GM12878 (cell line): Measurements from ENCODE around the gene LPIN2. TPM values are rescaled to one million over a fixed set of nuclear protein-coding genes. Genes with fewer than 3 reads are reported as not detected.

Experiments used
- ATAC-seq: fragments of 200-7000 bp; cut with Tn5 transposase; 3 replicates; pipeline ENCODE4 v1.9.1; 2020; ENCODE audit warnings: mild to moderate bottlenecking, moderate library complexity
- BruUV-seq: library from RNA; stranded (reverse); fragments of 400-500 nt; replicated peaks from 2 replicates; lab custom pipeline; 2021; lab: Mats Ljungman, UMichigan
- CTCF ChIA-PET: fragments of 300-600 bp; sonication (Branson Sonifier 250); formaldehyde crosslinking; extraction: SDS; loops from one replicate; lab custom pipeline; 2021; ENCODE audit warnings: inconsistent platforms; lab: Yijun Ruan, JAX
- POLR2A ChIA-PET: fragments of 350-600 bp; formaldehyde crosslinking; extraction: SDS; loops from one replicate; lab custom pipeline; 2021; ENCODE audit warnings: inconsistent platforms; lab: Charles Lee
- RAD21 ChIA-PET: fragments of 300-600 bp; sonication (Branson Sonifier 250); formaldehyde crosslinking; loops from one replicate; lab custom pipeline; 2023; ENCODE audit warnings: antibody characterized with exemption; ENCODE audit not compliant: unreplicated experiment; lab: Charles Lee
- SMC1A ChIA-PET: fragments of 300-600 bp; sonication (Branson Sonifier 250); formaldehyde crosslinking; loops from one replicate; lab custom pipeline; 2023; ENCODE audit not compliant: unreplicated experiment, uncharacterized antibody; lab: Charles Lee
- DNase-seq: peaks from one replicate; pipeline ENCODE4 v3.0.0-alpha.2; 2011; ENCODE audit warnings: low read depth, low spot score
- FAIRE-seq: peaks from 3 replicates; lab custom pipeline; 2011; peaks lifted over from hg19 to GRCh38; lab: Jason Lieb, UNC
- H2AFZ ChIP-seq: 2 replicates; pipeline ENCODE4 v1.6.0; 2011; ENCODE audit warnings: low read depth, low read length, control low read depth; ENCODE audit not compliant: control insufficient read depth
- H3K27ac ChIP-seq: 2 replicates; pipeline ENCODE4 v1.5.1; 2011; ENCODE audit warnings: control low read depth; ENCODE audit not compliant: control insufficient read depth, insufficient read depth
- H3K27me3 ChIP-seq, 2 experiments: replicated peaks in 1 of 2; 2 replicates each; pipeline versions ENCODE4 v1.6.0 to v1.6.1; 2011; ENCODE audit warnings: low read length in 1 of 2; ENCODE audit not compliant: control insufficient read depth in 2 of 2, insufficient read depth in 2 of 2
- H3K36me3 ChIP-seq, 2 experiments: 2 replicates each; pipeline ENCODE4 v1.5.1; 2011; ENCODE audit warnings: low read length in 1 of 2; ENCODE audit not compliant: control insufficient read depth in 2 of 2, insufficient read depth in 2 of 2
- H3K4me1 ChIP-seq: 2 replicates; pipeline ENCODE4 v1.6.1; 2011; ENCODE audit warnings: mild to moderate bottlenecking, low read length, moderate library complexity, mixed read lengths; ENCODE audit not compliant: control insufficient read depth, insufficient read depth
- H3K4me2 ChIP-seq: 2 replicates; pipeline ENCODE4 v1.6.0; 2011; ENCODE audit warnings: control low read depth; ENCODE audit not compliant: control insufficient read depth, insufficient read depth
- H3K4me3 ChIP-seq: fragments of 200-600 bp; sonication (generic); 2 replicates; pipeline ENCODE4 v1.5.1; 2016
- H3K79me2 ChIP-seq: 2 replicates; pipeline ENCODE4 v1.6.0; 2011; ENCODE audit warnings: low read length; ENCODE audit not compliant: control insufficient read depth, insufficient read depth
- H3K9ac ChIP-seq: 2 replicates; pipeline ENCODE4 v1.8.0; 2011; ENCODE audit warnings: low read length, control low read depth, mixed read lengths; ENCODE audit not compliant: control insufficient read depth, insufficient read depth
- H3K9me3 ChIP-seq: replicated peaks from 3 replicates; pipeline ENCODE4 v1.5.1; 2011; ENCODE audit warnings: mild to moderate bottlenecking, low read length; ENCODE audit not compliant: control insufficient read depth, insufficient read depth
- H4K20me1 ChIP-seq: 2 replicates; pipeline ENCODE4 v1.6.0; 2011; ENCODE audit not compliant: control insufficient read depth, insufficient read depth
- BMI1 ChIP-seq: fragments of 450-650 bp; IDR thresholded peaks from 2 replicates; pipeline ENCODE4 v1.6.1; 2016; ENCODE audit warnings: mild to moderate bottlenecking, moderate library complexity, borderline replicate concordance
- E2F8 ChIP-seq: fragments of 450-650 bp; IDR thresholded peaks from 2 replicates; pipeline ENCODE4 v1.6.1; 2018; ENCODE audit warnings: mild to moderate bottlenecking, low read depth, moderate library complexity; ENCODE audit not compliant: partially characterized antibody
- GATAD2B ChIP-seq: fragments of 450-650 bp; conservative IDR thresholded peaks from 2 replicates; pipeline ENCODE4 v1.6.1; 2017; ENCODE audit warnings: low read depth, mild to moderate bottlenecking, moderate library complexity
- HDAC2 ChIP-seq: fragments of 200-600 bp; sonication (generic); IDR thresholded peaks from 2 replicates; pipeline ENCODE4 v1.6.1; 2017
- IKZF2 ChIP-seq, 2 experiments: fragments of 450-650 bp; IDR thresholded peaks; 2 replicates each; pipeline ENCODE4 v1.6.1; 2017; ENCODE audit warnings: mild to moderate bottlenecking in 2 of 2, moderate library complexity in 2 of 2
- IRF5 ChIP-seq: fragments of 450-650 bp; IDR thresholded peaks from 2 replicates; pipeline ENCODE4 v1.6.1; 2017; ENCODE audit warnings: borderline replicate concordance
- MYB ChIP-seq: fragments of 150-350 bp; IDR thresholded peaks from 2 replicates; pipeline ENCODE4 v1.6.1; 2014; ENCODE audit warnings: mild to moderate bottlenecking, low read depth, low read length, borderline replicate concordance
- PML ChIP-seq: IDR thresholded peaks from 2 replicates; pipeline ENCODE4 v1.6.1; 2012; ENCODE audit warnings: low read length, inconsistent platforms
- POU2F2 ChIP-seq: IDR thresholded peaks from 3 replicates; pipeline ENCODE4 v1.6.1; 2011; ENCODE audit warnings: low read depth, mild to moderate bottlenecking, low read length, borderline replicate concordance
- SIX5 ChIP-seq: IDR thresholded peaks from 2 replicates; pipeline ENCODE4 v1.6.1; 2011; ENCODE audit warnings: mild to moderate bottlenecking, low read depth, low read length, moderate library complexity; ENCODE audit not compliant: severe bottlenecking
- SMARCA5 ChIP-seq: fragments of 450-650 bp; IDR thresholded peaks from 2 replicates; pipeline ENCODE4 v1.6.1; 2017; ENCODE audit warnings: mild to moderate bottlenecking
- STAT1 ChIP-seq: fragments of 450-650 bp; conservative IDR thresholded peaks from 2 replicates; pipeline ENCODE4 v1.6.1; 2014; ENCODE audit warnings: antibody characterized with exemption, mild to moderate bottlenecking
- TARDBP ChIP-seq: IDR thresholded peaks from 2 replicates; pipeline ENCODE4 v1.6.1; 2016; ENCODE audit warnings: borderline replicate concordance
- ZSCAN29 ChIP-seq: fragments of 450-650 bp; IDR thresholded peaks from 2 replicates; pipeline ENCODE4 v1.6.1; 2017; ENCODE audit warnings: mild to moderate bottlenecking, moderate library complexity
- WGBS: methylation state at CpG from one replicate; pipeline ENCODE4 v1.1.6; 2016; ENCODE audit warnings: low lambda C conversion rate; ENCODE audit not compliant: insufficient replicate concordance, insufficient coverage; ENCODE audit errors: missing lambda C conversion rate; 5-methylcytosine and 5-hydroxymethylcytosine counted together
- in situ Hi-C: fragments of 300-500 bp; cut with MboI; formaldehyde crosslinking; loops from 9 replicates; pipeline ENCODE4 v1.14.3; 2018; ENCODE audit warnings: mixed read lengths
- intact Hi-C: fragments of 100-400 bp; cut with micrococcal nuclease; formaldehyde crosslinking; loops from one replicate; pipeline ENCODE4 v1.14.2; 2022; ENCODE audit not compliant: unreplicated experiment
- polyA plus RNA-seq, 11 experiments: library from polyadenylated mRNA; depleted of rRNA in 4 of 11; unstranded in 6 of 11; stranded (reverse) in 5 of 11; fragments of >200 nt; fragmentation: Nextera tagmentation in 4 of 11; fragmentation: Illumina TruSeq in 1 of 11; extraction: Ambion mirVana in 4 of 11; extraction: Trizol in 1 of 11; gene quantifications; 1 replicate in 1 of 11; 2 replicates in 10 of 11; pipeline versions ENCODE4 v1.2.1 to v1.2.3, GENCODE V29; 2011 to 2016; ENCODE audit warnings: inconsistent platforms in 2 of 11, missing spikeins in 2 of 11, low read depth in 1 of 11
- total RNA-seq, 4 experiments: library from RNA; depleted of rRNA in 3 of 4; stranded (reverse); fragments of >200 nt in 3 of 4; fragmentation: Illumina TruSeq in 1 of 4; extraction: Trizol in 1 of 4; gene quantifications; 2 replicates each; pipeline versions ENCODE4 v1.2.1 to v1.2.3, GENCODE V29; 2013 to 2021

LPIN2 gene
- total and polyA plus RNA-seq, 10 of the 15 experiments (the other 5 are each of a cell fraction or from before 2014, with no cell fraction given) = 4.1 to 28.0 (median 15.9) TPM

GRCh38 chr18:2979129-2979528 lies 33.8 kb downstream of the LPIN2 start:
- ChIA-PET POLR2A (interaction anchor here (0.7 to 5.6 kb wide), 6 partner anchors 8 to 268 kb away, joined by 3 to 124 read pairs (median 20); partner anchors contain the start of gene MYL12A), SMC1A (interaction anchor here (1.0 to 6.7 kb wide), 8 partner anchors 9 to 150 kb away, joined by 3 to 160 read pairs (median 11); no protein-coding TSS in a partner anchor), RAD21 (interaction anchor here (1.0 to 5.4 kb wide), 6 partner anchors 10 to 267 kb away, joined by 3 to 110 read pairs (median 5); no protein-coding TSS in a partner anchor), CTCF (interaction anchor here (0.6 to 11.2 kb wide), 11 partner anchors 15 to 267 kb away, joined by 3 to 174 read pairs (median 4); no protein-coding TSS in a partner anchor)
- Histone ChIP-seq H3K27ac (peak overlapping the region; percentile 70), H3K27me3 (no peaks in the 10 kb centered on the region), H4K20me1 (no peaks in the 10 kb centered on the region), H2AFZ (no peak overlapping the region), H3K9me3 (no peaks in the 10 kb centered on the region), H3K79me2 (peaks cover 77% of the 10 kb centered on the region), H3K4me3 (0 out of 2 replicates have a peak overlapping the region, but pooled peaks have one; percentile 41), H3K36me3 (peaks cover 0 to 4% of the 10 kb centered on the region in 2 experiments; a peak in 1 of 4 replicates), H3K4me1 (peaks cover 41% of the 10 kb centered on the region), H3K9ac (peak overlapping the region; percentile 59; the same call in 1 of the 2 replicates), H3K4me2 (peak overlapping the region; percentile 96)
- FAIRE-seq (no peak), DNase-seq (no peak), ATAC-seq (no peak)
- 98% methylated on average over 3 of the region's 3 CpGs for WGBS
- BruUV-seq = no TSS peak
- in situ Hi-C loops (loop anchor here (10.0 kb wide), 2 partner anchors 476 to 616 kb away; partner anchors contain the start of gene TGIF1), intact Hi-C loops (loop anchor here (10.0 kb wide), 1 partner anchor 324 kb away; the partner anchor contains the start of gene SMCHD1)
- TF ChIP-seq IKZF2 (IDR thresholded peaks at IDR 0.05) = no peak
- TF ChIP-seq ZSCAN29 = no peak
- no peak for TF ChIP-seq HDAC2
- no peak for TF ChIP-seq GATAD2B
- TF ChIP-seq IRF5 = no peak
- no peak for TF ChIP-seq TARDBP
- TF ChIP-seq SIX5 = no peak
- TF ChIP-seq PML = no peak
- TF ChIP-seq POU2F2 = no peak
- TF ChIP-seq SMARCA5 = no peak
- no peak for TF ChIP-seq MYB
- TF ChIP-seq STAT1 = no peak
- no peak for TF ChIP-seq BMI1
- no peak for TF ChIP-seq E2F8
